ENCODE measurements around the gene PLXNB1. TPM values are rescaled to one million over a fixed set of nuclear protein-coding genes. Genes with fewer than 3 reads are reported as not detected.
"Not testable (repeated sequence)": the region's sequence is repeated elsewhere in the genome, so short reads cannot be mapped to it uniquely, and the experiment has no call there.

Gene PLXNB1
- total RNA-seq, 1 experiment from 2014 or later, result 97.7 TPM

DNA sequence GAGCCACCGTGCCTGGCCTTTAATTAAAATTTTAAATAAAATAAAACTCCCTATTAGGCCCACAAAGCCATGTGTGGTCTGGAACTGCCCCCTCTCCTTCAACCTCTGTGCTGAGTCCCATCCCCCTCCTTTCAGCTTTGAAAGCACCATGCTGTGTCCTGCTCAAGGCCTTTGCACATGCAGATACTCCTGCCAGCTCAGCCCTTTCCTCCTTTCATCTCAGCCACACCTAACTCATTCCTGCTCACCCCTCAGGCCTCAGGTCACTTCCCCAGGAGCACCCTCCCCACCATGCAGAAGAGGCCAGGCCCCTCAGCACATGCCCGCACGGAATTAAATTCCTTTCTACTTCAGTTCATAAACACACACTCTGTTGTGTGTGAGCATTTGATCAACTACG, 44.7 kb upstream of the PLXNB1 start:
- POLR2A ChIA-PET (ENCODE audit: unreplicated experiment), result interaction anchor here (0.7 kb wide), 1 partner anchor 10 kb away, joined by 6 read pairs; no protein-coding TSS in a partner anchor
- intact Hi-C loops (cut with micrococcal nuclease; ENCODE audit: unreplicated experiment), result no loop called here

GRCh38 chr3:48474031-48474430, 44.1 kb upstream of the PLXNB1 start:
- H3F3A ChIP-seq (ENCODE audit: insufficient read depth, low read depth); H2AFZ ChIP-seq; intact Hi-C loops (cut with micrococcal nuclease; ENCODE audit: unreplicated experiment); H3K4me3 ChIP-seq; H3K27ac ChIP-seq; H3K9me2 ChIP-seq (ENCODE audit: insufficient read depth); H3K27me3 ChIP-seq (ENCODE audit: insufficient read depth, low read depth); BruUV-seq (replicated peaks); H3K36me3 ChIP-seq (ENCODE audit: low read depth); H3K4me2 ChIP-seq; H4K20me1 ChIP-seq (ENCODE audit: insufficient read depth); H3K9me3 ChIP-seq (ENCODE audit: insufficient read depth, low read depth); DNase-seq: not testable (repeated sequence)
- CTCF ChIA-PET, result interaction anchor here (1.0 kb wide), 1 partner anchor 34 kb away, joined by 3 read pairs; the partner anchor contains the start of gene CCDC51
- peaks cover 14% of the 10 kb centered on the region for H3K79me2 ChIP-seq (ENCODE audit: low read depth)
- POLR2A ChIA-PET (ENCODE audit: unreplicated experiment), result interaction anchor here (0.7 kb wide), 2 partner anchors 9 to 34 kb away, joined by 6 to 25 read pairs; no protein-coding TSS in a partner anchor
- peaks cover 19% of the 10 kb centered on the region for H3K4me1 ChIP-seq (replicated peaks; ENCODE audit: insufficient read depth)

More for the DNA sequence above, 44.7 kb upstream of the PLXNB1 start:
- Histone ChIP-seq H3K4me1 (replicated peaks; ENCODE audit: insufficient read depth) (peaks cover 19% of the 10 kb centered on the region), H3K9me2 (ENCODE audit: insufficient read depth) (no peaks in the 10 kb centered on the region), H3K4me3 (no peak overlapping the region), H3K4me2 (no peak overlapping the region), H2AFZ (no peak overlapping the region), H3F3A (ENCODE audit: insufficient read depth, low read depth) (peaks cover 8% of the 10 kb centered on the region; the same call in 1 of the 2 replicates), H3K36me3 (ENCODE audit: low read depth) (no peaks in the 10 kb centered on the region), H3K27ac (no peak overlapping the region), H3K79me2 (ENCODE audit: low read depth) (peaks cover 14% of the 10 kb centered on the region), H4K20me1 (ENCODE audit: insufficient read depth) (no peaks in the 10 kb centered on the region), H3K27me3 (ENCODE audit: insufficient read depth, low read depth) (no peaks in the 10 kb centered on the region), H3K9me3 (ENCODE audit: insufficient read depth, low read depth) (no peaks in the 10 kb centered on the region)
- TF ChIP-seq EZH2 (IDR thresholded peaks at IDR 0.05; ENCODE audit: low read depth), result no peak
- no peak for TF ChIP-seq CTCF (conservative IDR thresholded peaks at IDR 0.05)
- CTCF ChIA-PET, result no interaction called here
- no TSS peak for BruUV-seq (replicated peaks)
- no peak for DNase-seq

GRCh38 chr3:48473617-48473952, 43.7 kb upstream of the PLXNB1 start:
- no TSS peak for BruUV-seq (replicated peaks)
- no peaks in the 10 kb centered on the region for H3K36me3 ChIP-seq (ENCODE audit: low read depth)
- no peaks in the 10 kb centered on the region for H3K9me2 ChIP-seq (ENCODE audit: insufficient read depth)
- intact Hi-C loops (cut with micrococcal nuclease; ENCODE audit: unreplicated experiment), result loop anchor here (1.0 kb wide), 2 partner anchors 8 to 34 kb away; no protein-coding TSS in a partner anchor
- no peaks in the 10 kb centered on the region for H3K27me3 ChIP-seq (ENCODE audit: insufficient read depth, low read depth)
- H3K4me1 ChIP-seq (replicated peaks; ENCODE audit: insufficient read depth), result peaks cover 19% of the 10 kb centered on the region
- 0 out of 2 replicates have a peak overlapping the region, but pooled peaks have one; percentile 68 for H3K27ac ChIP-seq
- ChIA-PET POLR2A (ENCODE audit: unreplicated experiment) (interaction anchor here (0.6 to 1.1 kb wide), 3 partner anchors 34 to 83 kb away, joined by 3 to 25 read pairs (median 9); no protein-coding TSS in a partner anchor), CTCF (interaction anchor here (1.0 kb wide), 2 partner anchors 27 to 34 kb away, joined by 3 to 4 read pairs; partner anchors contain the start of gene CCDC51)
- no peak overlapping the region for H3K4me3 ChIP-seq
- H4K20me1 ChIP-seq (ENCODE audit: insufficient read depth), result no peaks in the 10 kb centered on the region
- no peak for DNase-seq
- no peak overlapping the region for H2AFZ ChIP-seq
- peaks cover 14% of the 10 kb centered on the region for H3K79me2 ChIP-seq (ENCODE audit: low read depth)
- no peak for TF ChIP-seq CTCF (conservative IDR thresholded peaks at IDR 0.05)
- no peak for TF ChIP-seq EZH2 (IDR thresholded peaks at IDR 0.05; ENCODE audit: low read depth)
- H3K4me2 ChIP-seq, result peak overlapping the region; percentile 70
- H3F3A ChIP-seq (ENCODE audit: insufficient read depth, low read depth), result peaks cover 8% of the 10 kb centered on the region; the same call in 1 of the 2 replicates
- no peaks in the 10 kb centered on the region for H3K9me3 ChIP-seq (ENCODE audit: insufficient read depth, low read depth)

Data from PC-9 (cell line).